Tibial artery (tissue), 4 donors: ENCODE measurements around the gene RFC5.
A peak's percentile ranks its signal among the peaks of the same experiment; 100 is the strongest.

ENCODE experiments used
- DNase-seq, 2 donors: peaks; one replicate each; pipeline ENCODE4 v3.0.0-alpha.2; 2019
- H3K27ac ChIP-seq, 2 donors: fragments of 200-600 bp; sonication (generic) in 1 of 2; 1 replicate in 1 of 2; 2 replicates in 1 of 2; pipeline ENCODE4 v1.5.1; 2018 to 2019; ENCODE audit warnings: mild to moderate bottlenecking in 1 of 2
- H3K27me3 ChIP-seq, 2 donors: fragments of 200-600 bp; sonication (generic) in 1 of 2; one replicate each; pipeline versions ENCODE4 v1.5.1 to v1.6.0; 2016 to 2019
- H3K36me3 ChIP-seq, 3 donors: fragments of 200-600 bp; sonication (generic) in 2 of 3; one replicate each; pipeline ENCODE4 v1.5.1; 2016 to 2019; ENCODE audit warnings: mild to moderate bottlenecking in 2 of 3
- H3K4me1 ChIP-seq, 4 donors: fragments of 200-600 bp; sonication (generic) in 2 of 4; 1 replicate in 3 of 4; 2 replicates in 1 of 4; pipeline ENCODE4 v1.5.1; 2016 to 2019
- H3K4me3 ChIP-seq, 2 donors: fragments of 200-600 bp; sonication (generic) in 1 of 2; 1 replicate in 1 of 2; 2 replicates in 1 of 2; pipeline ENCODE4 v1.5.1; 2018 to 2019; ENCODE audit warnings: mild to moderate bottlenecking in 2 of 2
- H3K9me3 ChIP-seq, 3 donors: fragments of 200-600 bp; sonication (generic) in 1 of 3; one replicate each; pipeline ENCODE4 v1.5.1; 2016 to 2019
- intact Hi-C: fragments of 100-400 bp; cut with DNase I; formaldehyde crosslinking; loops from one replicate; pipeline ENCODE4 v1.15.0; 2023; ENCODE audit warnings: low total_unique reads
- TF ChIP-seq, protein P1 (sequence below), 2 experiments: fragments of 200-600 bp in 1 of 2; fragments of 450-650 bp in 1 of 2; IDR thresholded peaks; one replicate each; pipeline ENCODE4 v1.5.1; 2017 to 2019; ENCODE audit warnings: antibody characterized with exemption in 2 of 2, mild to moderate bottlenecking in 1 of 2, moderate library complexity in 1 of 2

Gene RFC5

DNA sequence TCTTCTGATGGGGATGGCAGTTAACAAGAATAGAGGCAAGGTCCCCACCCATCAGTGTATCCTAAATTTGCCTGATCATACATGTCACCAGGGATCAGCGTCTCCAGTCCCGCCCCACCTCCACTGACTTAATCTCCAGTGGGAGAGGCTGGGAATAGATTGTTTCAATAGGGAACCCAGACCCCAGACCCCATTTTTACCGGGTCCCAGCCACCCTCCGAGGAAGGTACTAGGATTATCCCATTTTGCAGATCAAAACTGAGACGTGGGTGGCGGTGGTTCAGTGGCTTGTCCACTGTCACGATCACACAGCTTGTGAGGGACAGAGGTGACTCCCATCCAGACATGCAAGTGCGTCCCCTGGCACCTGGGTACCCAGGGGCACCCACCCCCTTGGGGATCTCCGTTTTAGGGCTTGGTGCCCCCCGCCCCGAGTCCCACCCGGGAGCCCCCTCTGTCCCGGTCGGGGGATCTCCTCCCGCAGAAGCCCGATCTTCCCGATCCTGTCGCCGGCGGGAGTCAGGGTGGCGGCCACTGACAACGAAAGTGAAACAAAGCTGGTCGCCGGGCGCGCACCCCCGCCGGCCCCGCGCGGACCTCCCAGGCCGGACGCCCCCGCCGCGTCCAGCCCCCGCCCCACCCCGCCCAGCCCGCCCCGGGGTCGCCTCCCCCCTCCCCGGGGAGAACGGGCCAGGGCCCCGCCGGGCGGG lies 44.0 kb downstream of the RFC5 start:
- intact Hi-C loops = no loop called here
- H3K4me3 ChIP-seq = peak overlapping the region; percentile 85 to 96
- no peaks in the 10 kb centered on the region for H3K36me3 ChIP-seq
- H3K27ac ChIP-seq = peak overlapping the region; percentile 99
- H3K4me1 ChIP-seq = peaks cover 0 to 45% (median 21%) of the 10 kb centered on the region in 4 donors
- H3K9me3 ChIP-seq = no peaks in the 10 kb centered on the region
- no peaks in the 10 kb centered on the region for H3K27me3 ChIP-seq
- TF ChIP-seq, protein P1, sequence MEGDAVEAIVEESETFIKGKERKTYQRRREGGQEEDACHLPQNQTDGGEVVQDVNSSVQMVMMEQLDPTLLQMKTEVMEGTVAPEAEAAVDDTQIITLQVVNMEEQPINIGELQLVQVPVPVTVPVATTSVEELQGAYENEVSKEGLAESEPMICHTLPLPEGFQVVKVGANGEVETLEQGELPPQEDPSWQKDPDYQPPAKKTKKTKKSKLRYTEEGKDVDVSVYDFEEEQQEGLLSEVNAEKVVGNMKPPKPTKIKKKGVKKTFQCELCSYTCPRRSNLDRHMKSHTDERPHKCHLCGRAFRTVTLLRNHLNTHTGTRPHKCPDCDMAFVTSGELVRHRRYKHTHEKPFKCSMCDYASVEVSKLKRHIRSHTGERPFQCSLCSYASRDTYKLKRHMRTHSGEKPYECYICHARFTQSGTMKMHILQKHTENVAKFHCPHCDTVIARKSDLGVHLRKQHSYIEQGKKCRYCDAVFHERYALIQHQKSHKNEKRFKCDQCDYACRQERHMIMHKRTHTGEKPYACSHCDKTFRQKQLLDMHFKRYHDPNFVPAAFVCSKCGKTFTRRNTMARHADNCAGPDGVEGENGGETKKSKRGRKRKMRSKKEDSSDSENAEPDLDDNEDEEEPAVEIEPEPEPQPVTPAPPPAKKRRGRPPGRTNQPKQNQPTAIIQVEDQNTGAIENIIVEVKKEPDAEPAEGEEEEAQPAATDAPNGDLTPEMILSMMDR (IDR thresholded peaks at IDR 0.05) = no peak
- peak; percentile 30 to 73 for DNase-seq

DNA sequence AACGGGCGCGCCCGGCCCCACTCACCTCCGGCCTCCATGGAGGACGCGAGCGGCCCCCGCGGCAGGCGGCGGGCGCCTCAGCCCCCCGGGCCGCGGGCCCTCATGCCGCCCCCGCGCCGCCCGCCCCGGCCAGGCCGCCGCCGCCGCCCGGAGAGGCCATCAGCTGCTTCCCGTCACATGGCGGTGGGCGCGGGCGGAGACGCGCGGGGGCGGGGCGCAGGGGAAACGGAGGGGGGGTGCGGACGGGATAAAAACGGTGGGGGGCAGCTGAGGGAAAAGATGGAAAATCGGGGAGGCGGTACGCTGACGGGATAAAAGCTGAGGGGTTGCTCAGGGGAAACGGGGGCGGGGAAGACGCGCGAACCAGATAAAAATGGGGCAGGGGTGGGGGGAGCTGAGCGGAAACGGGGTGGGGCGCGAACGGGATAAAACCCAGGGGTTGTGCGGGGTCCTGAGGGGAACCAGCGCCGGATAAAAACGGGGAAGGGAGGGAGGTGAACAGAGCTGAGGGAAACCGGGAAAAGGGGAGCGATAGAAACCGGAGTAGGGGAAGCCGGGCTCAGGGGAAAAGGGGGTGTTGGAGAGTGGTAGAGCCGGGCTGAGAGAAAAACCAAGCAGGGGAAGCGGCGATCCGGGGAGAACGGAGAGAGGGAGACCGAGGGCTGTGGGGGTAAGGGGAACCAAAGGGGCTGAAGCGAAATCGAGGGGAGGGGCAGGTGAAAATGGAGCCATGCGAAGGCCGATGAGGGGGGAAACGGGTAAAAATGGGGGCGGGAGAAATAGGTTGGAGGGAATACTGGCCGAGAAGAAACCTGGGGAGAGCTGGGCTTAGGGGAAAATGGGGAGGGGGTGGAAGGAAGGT lies 44.7 kb downstream of the RFC5 start, which contains the start of gene WSB2:
TSS of gene WSB2 (minus strand) at position 169 of the 862 bp plus-strand sequence. CDS start at position 38, 131 bp downstream.
- intact Hi-C loops = no loop called here
- no peaks in the 10 kb centered on the region for H3K9me3 ChIP-seq
- DNase-seq = peak; percentile 80 to 88
- H3K4me3 ChIP-seq = peak within 1 kb of the TSS; percentile 85 to 96
- H3K4me1 ChIP-seq = peaks cover 0 to 37% (median 18%) of the 10 kb centered on the region in 4 donors
- TF ChIP-seq, protein P1 (IDR thresholded peaks at IDR 0.05) = no peak
- no peaks in the 10 kb centered on the region for H3K36me3 ChIP-seq
- H3K27ac ChIP-seq = peak within 1 kb of the TSS; percentile 99
- H3K27me3 ChIP-seq = no peaks in the 10 kb centered on the region

DNA sequence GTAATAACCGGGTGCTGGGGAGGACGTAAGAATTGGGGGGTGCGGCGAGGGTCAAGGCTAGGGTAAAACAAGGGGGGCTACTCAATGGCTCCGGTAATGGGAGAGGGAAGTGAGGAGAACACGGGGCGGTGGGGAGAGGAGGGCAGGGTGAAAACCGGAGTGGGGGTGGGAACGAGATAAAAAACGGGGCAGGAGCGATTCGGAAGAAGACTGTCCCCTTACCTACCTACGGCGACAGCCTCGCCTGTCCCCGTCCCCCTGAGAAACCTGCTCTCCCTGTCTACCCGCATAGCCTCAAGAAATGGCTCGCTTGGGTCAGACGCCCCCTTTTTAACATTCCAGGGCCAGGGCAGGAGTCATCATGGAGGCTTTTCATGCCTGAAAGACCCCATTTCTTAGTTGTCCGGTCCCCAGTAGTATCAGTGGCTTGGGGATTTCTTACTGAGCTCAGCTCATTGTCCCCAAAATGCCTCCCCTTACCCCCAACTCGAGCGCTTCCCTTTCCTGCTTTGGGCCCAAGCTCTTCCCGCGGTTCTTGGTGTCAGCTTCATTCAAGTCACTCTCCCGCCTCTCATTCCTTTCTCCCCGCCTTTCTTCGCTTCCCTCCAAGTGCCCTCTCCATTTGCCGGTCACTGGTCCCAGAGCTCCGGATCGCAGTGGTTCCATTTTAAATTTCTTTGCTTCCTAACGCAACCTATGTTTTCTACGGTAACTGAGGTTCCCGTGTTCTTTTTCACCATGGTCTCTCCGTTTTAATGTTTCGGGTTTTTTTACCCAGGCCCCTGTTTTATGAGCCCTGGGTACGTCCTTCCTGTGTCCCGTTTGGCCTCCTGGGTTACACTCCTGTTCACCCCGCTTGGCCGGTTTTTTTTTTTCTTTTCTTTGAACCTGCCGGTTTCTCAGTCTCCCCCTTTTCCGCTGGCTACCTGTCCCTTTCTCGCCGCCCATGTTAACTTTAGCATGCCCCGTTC lies 45.7 kb downstream of the RFC5 start:
- Histone ChIP-seq H3K4me3 (peak overlapping the region; percentile 85 to 96), H3K9me3 (no peaks in the 10 kb centered on the region), H3K27ac (peak overlapping the region; percentile 99), H3K36me3 (no peaks in the 10 kb centered on the region), H3K4me1 (peaks cover 0 to 28% (median 14%) of the 10 kb centered on the region in 4 donors), H3K27me3 (no peaks in the 10 kb centered on the region)
- intact Hi-C loops = no loop called here
- peak; percentile 50 to 78 for DNase-seq
- TF ChIP-seq, protein P1 (IDR thresholded peaks at IDR 0.05) = no peak

DNA sequence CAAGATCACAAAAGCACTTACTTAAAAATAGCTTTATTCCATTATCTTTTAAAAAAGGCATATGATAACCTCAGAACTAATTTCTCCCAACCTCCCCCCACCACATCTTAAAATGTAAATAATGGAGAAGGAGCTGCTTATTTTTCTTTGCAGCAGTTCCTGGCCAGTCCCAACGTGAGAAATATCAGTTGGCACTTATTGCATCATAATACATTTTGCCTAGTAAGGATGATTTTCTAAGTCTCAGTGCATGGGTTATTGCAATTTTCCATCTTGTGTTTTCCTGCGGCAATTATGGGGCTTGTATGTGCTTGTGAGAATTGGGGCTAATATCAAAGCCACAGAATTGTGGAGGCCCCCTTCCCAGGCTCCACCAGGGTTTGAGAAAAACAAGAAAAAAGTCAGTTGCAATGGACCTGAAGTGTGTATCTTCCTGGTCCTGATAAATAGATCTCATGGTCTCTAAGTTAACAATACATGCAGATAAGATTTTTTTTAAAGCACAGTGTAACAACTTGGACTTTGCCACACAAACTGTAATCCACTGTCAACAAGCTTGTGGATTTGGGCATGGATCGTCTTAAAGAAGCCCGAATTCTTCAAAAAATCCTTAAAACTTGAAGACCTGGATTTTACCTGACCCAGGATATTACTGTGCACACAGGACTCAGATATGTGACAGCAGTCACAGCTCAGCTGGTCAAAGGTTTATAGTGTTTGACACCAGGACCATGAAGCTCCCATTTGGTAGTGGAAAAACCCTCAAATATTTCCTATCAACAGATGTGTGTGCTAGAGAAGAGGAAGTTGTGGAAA lies 47.3 kb downstream of the RFC5 start:
- no peak overlapping the region for H3K4me3 ChIP-seq
- no peak for DNase-seq
- H3K27ac ChIP-seq = no peak overlapping the region
- H3K27me3 ChIP-seq = no peaks in the 10 kb centered on the region
- H3K4me1 ChIP-seq = peaks cover 0 to 23% (median 14%) of the 10 kb centered on the region in 4 donors
- H3K9me3 ChIP-seq = no peaks in the 10 kb centered on the region
- no peaks in the 10 kb centered on the region for H3K36me3 ChIP-seq
- TF ChIP-seq, protein P1 (IDR thresholded peaks at IDR 0.05) = no peak
- intact Hi-C loops = no loop called here
